Stimulated activated CD8-positive, alpha-beta memory T cell treated with anti-CD3 and anti-CD28 coated beads, Interleukin-4, amount 100 ng/mL, for 1 hour (primary cell): ENCODE data around the gene LRP11.
"Not testable (repeated sequence)": the region's sequence is repeated elsewhere in the genome, so short reads cannot be mapped to it uniquely, and the experiment has no call there.

Source experiments
- DNase-seq, 2 donors: peaks; one replicate each; pipeline ENCODE4 v3.0.0-alpha.2; 2020; ENCODE audit warnings: low read depth in 2 of 2, low spot score in 1 of 2

LRP11 gene

GRCh38 chr6:149897855-149898744 lies 33.9 kb upstream of the LRP11 start, which contains the start of gene RAET1E:
TSS of gene RAET1E (minus strand) at chr6:149898113. CDS start at chr6:149890901, 7,212 bp downstream.
- no peak for DNase-seq

DNA sequence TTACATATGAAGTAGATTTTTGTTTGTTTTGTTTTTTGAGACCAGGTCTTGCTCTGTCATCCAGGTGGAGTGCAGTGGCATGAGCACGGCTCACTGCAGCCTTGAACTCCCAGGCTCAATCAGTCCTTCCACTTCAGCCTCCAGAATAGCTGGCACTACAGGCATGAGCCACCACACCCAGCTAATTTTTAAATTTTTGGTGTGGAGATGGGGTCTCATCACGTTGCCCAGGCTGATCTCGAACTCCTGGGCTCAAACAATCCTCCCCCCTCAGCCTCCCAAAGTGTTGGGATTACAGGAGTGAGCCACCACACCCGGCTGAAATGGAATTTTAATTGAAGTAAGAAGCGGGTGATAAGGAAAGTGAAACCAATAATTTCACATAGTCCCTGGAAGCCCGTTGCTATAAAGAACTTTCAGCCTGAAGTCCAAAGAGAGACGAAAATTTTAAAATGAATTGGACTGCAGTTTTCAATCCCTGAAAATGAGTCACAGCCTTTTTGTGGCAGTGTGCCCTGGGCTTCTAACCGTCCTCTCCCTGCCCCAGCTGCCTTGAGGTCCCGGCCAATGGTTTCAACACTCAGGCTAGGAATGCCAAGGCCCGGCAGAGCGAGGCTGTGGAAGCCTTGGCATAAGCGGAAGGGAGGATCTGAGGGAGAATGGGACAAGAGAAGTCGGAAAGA lies 33.0 kb upstream of the LRP11 start:
- no peak for DNase-seq

DNA sequence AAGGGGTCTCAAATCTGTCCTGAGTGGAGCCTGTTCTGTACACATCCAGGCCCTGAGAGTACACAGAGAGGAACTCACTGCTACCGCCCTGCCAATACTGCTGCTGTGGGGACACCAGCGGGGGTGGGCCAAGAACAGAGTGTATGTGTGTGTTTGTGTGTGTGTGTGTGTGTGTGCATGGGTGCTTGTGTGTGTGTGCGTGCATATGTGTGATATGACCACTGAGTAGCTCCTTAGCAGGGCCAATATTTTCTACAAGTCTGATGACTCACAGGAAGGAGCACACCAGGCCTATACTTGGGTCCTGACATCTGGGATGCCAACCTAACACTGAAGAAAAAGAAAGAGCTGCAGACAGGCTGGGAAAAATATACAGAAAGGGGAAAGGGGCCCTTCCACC lies 32.3 kb upstream of the LRP11 start:
- DNase-seq, result no peak

- DNase-seq, result no peak
Observed at GRCh38 chr6:149895833-149896271, 31.7 kb upstream of the LRP11 start.

- no peak for DNase-seq
Observed at GRCh38 chr6:149895048-149895590, 31.0 kb upstream of the LRP11 start.

DNA sequence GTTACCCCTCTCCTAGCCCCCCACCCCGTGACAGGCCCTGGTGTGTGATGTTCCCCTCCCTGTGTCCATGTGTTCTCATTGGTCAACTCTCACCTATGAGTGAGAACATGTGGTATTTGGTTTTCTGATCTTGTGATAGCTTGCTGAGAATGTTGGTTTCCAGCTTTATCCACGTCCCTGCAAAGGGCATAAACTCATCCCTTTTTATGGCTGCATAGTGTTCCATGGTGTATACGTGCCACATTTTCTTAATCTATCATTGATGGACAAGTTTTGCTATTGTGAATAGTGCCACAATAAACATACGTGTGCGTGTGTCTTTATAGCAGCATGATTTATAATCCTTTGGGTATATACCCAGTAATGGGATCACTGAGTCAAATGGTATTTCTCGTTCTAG lies 27.7 kb upstream of the LRP11 start:
- DNase-seq, result not testable (repeated sequence)

- DNase-seq, result no peak
Observed at GRCh38 chr6:149891259-149891658, 27.1 kb upstream of the LRP11 start.

- no peak for DNase-seq
Observed at GRCh38 chr6:149890629-149891045, 26.5 kb upstream of the LRP11 start.

DNA sequence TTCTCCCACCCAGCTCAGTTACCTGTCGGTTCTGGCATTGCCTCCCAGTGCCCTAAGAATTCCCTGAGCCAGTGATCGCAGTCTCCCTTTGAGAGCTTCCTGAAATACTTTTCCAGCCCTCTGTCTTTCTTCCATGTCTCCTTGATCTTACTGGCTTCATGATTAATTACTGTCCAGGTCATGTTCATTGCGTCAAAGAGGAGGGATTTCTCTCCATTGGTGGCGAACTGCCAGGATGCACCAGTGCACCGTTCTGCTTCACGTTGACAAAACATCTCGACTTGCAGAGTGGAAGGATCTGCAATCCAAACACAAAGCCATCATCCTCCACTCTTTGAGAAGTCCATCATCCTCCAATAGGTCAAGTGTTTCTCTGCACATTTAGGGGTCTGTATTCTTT lies 25.2 kb upstream of the LRP11 start:
- no peak for DNase-seq

DNA sequence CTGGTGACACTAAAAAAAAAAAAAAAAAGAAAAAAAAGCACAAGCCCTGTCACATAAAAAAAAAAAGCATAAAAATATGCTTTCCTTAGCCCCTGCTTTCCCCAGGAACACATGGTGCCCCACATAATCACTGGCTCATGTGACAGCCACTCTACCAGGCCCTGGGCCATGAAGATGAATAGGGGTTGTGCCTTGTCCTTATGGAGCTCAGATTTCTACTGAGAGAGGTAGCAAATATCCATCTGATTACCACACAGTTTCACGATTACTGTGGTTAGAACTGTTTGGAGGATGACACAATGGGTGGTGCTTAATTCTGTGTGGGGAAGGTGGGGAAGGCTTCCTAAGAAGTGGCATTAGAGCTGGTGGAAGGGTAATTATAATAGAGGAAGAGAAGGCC lies 24.5 kb upstream of the LRP11 start:
- DNase-seq, result no peak

GRCh38 chr6:149888093-149888492 lies 23.9 kb upstream of the LRP11 start:
- DNase-seq, result no peak

DNA sequence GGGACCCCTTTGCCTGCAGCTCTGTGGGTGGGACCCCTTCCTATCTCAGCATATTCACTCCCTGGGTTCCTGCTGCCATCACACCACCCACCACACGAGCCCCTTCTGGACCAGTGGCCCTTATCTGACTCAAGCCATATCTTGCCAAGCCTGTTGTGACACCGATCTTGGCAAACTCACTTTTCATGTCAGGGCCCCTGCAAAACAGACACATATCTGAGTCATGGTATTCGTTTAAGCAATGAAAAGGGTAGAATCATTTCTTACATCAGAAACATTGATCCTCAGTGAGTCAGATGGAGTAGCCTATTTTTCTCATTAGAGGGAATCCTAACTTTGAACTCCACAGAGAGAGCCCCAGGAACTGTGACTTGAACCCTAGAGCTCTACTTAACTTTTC lies 23.2 kb upstream of the LRP11 start:
- no peak for DNase-seq

GRCh38 chr6:149885888-149886287 lies 21.7 kb upstream of the LRP11 start:
- DNase-seq, result no peak

DNA sequence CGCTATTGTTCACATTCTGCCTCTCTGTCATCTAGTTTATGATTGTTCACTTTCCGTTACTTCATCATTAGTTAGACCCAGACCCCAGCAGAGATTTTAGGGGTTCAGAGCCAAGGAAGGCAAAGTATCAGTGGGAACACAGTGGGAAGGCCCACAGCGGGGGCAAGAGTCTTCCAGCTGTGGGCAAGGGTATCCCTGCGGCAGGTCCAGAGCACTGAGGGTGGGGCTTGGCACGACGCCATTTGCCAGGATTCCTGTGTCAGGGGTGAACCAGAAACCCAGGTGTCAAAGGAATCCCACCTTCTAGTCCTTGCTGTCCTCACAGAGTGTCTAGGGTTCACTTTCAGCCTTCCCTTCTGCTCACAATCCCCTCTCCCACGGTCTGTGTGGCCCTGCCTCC lies 20.5 kb upstream of the LRP11 start:
- DNase-seq, result no peak

GRCh38 chr6:149884215-149884614 lies 20.1 kb upstream of the LRP11 start:
- DNase-seq, result no peak

DNA sequence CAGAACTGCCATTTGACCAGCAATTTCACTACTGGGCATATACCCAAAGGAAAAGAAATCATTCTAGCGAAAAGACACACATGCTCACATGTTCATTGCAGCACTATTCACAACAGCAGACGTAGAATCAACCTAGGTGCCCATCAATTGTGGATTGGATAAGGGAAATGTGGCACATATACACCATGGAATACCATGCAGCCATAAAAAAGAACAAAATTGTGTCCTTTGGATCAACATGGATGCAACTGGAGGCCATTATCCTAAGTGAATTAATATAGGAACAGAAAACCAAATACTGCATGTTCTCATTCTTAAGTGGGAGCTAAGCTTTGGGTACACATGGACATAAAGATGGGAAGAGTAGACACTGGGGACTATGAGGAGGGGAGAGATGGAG lies 17.7 kb upstream of the LRP11 start:
- DNase-seq, result no peak

DNA sequence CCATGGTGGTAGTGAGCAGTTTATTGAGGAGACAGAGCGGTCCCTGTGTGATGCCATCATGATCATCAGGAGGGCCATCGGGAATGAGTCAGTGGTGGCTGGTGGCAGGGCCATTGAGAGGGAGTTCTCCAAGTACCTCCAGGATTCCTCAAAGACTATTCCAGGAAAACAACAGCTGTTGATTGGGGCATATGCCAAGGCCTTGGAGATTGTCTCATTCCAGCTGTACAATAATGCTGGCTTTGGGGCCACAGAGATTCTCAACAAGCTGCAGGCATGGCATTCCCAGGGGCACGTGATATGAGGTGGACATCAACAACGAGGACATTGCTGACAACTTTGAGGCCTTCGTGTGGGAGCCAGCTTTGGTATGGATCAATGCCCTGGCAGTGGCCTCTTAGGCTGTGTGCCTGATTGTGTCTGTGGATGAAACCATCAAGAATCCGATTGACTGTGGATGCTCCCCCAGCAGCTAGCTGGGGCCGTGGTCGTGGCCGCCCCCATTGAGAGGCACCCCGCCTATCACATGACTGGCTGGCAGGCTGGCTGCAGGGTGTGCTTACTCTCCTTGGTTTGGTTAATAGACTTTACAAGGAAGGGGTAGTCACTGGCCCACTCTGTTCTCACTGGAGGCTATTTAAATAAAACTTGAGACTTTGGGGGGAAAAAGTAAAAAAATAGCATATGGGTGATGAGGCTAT lies 17.1 kb upstream of the LRP11 start:
- DNase-seq, result no peak

DNA sequence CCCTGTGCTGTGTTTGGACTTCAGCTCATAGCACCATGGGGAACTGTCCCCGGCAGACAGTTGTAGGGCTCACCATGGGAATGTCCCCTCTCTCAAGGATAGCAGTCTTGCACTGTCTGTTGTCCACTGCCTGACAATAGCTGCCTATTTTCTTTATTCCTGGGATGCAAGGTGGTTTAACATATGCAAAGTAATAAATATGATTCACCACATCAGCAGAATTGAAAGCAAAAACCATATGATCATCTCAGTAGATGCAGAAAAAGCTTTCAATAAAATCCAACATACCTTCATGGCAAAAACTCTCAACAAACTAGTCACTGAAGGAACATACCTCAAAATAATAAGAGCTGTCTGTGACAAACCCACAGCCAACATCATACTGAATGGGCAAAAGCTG lies 13.5 kb upstream of the LRP11 start:
- no peak for DNase-seq

- no peak for DNase-seq
Observed at GRCh38 chr6:149876241-149876933, 12.2 kb upstream of the LRP11 start.

- DNase-seq, result no peak
Observed at GRCh38 chr6:149872233-149872632, 8.1 kb upstream of the LRP11 start.

DNA sequence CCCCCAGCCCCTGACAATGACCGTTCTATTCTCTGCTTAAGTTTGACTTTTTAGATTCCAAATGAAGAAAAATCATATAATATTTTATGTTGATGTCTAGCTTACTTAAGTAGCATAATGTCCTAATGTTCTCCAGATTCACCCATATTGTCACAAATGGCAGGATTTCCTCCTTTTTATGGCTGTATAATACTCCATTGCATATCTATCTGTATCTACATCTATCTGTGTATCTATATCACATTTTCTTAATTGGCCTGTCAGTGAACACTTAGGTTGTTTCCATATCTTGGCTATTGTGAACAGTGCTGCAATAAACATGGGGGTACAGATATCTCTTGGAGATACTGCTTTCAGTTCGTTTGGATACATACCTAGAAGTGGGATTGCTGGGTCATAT lies 7.0 kb upstream of the LRP11 start:
- DNase-seq, result no peak
